Stimulated activated CD4-positive, alpha-beta T cell treated with anti-CD3 and anti-CD28 coated beads, Interleukin-2, amount 100 ng/mL, for 24 hours (primary cell): ENCODE measurements around the gene ESR1.
"Not testable (repeated sequence)": the region's sequence is repeated elsewhere in the genome, so short reads cannot be mapped to it uniquely, and the experiment has no call there.

ENCODE experiments used
- DNase-seq, 2 donors: peaks; one replicate each; pipeline ENCODE4 v3.0.0-alpha.2; 2020

The ESR1 gene

DNA sequence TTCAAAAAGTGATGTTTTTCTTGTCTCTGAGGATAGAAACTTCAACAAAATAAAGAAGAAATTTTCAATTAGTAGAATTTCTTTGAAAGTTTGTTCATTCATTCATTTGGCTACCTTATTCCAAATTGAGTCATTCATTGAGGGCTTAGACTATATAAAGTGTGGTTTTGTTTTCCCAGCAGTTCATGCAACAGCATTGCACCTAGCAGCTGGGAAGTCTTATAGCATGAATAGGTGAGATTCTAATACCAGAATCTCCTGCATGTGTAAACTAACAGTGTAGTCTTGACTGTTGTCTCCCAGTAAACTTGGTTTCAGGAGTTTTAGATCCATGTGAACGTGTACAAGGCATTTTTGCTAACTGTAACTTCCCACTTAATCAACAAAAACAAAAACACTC, 7.1 kb downstream of the ESR1 start:
- DNase-seq, result no peak

DNA sequence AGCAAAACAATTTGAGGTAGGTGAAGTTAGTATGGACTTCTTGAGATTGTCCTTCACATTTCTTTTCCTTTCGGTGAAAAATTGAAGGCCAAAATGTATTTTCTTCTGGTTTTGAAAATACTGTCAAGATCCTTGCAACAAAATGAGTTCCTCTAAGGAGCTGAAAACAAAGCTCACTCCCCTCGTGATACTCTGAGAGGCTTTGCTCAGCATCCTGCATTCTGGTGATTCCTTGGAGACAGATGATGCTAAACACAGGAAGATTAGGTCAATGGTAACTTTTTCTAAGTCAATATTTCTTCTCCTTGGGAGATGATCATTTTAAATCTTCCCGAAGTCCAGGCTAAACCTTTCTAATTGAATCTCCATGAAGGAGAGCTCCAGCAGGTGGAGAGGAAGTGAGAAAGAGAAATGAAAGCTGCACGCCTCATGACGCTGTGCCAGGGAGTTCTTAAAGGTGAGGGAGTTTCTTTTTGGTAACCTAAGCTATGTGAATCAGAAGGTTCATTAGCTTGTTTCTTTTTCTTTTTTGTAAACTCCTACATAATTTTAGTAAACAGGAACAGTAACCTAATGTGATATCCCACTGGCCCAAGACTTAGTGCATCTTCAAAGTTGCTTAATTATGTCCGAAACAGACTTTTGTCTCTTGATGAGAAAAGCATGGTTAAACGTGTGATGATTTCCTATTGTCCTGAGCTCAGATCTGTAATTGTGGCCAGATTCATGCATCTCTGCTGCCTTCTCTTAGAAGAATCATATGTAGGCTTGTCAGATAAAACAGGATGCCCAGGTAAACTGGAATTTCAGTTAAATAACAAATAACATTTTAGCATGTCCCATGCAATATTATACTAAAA, 15.0 kb downstream of the ESR1 start:
- no peak for DNase-seq

DNA sequence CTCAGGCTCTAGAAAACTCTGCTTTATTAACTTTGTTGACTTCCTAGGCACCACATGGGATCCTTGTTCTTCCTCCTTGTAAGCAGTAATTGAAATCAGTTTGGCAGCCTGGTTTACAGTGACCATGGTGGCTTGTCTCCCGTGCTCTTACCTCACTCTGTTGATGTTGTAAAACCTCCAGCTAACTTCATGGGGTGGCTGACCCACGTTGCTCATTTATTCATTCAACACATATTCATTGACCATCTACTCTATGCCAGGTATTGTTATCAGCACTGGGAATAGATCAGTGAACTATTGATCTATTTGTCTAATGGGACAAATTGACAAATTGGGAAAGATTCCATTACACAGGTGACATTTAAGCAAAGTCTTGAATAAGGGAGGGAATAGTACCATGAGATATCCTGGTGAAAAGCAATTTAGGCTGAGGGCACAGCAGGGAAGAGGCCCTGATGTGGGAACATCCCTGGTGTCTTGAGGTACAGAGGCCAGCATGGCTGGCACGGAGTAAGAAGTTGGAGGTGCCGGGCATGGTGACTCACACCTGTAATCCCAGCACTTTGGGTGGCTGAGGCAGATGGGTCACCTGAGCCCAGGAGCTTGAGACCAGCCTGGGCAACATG, 19.1 kb downstream of the ESR1 start:
- no peak for DNase-seq

DNA sequence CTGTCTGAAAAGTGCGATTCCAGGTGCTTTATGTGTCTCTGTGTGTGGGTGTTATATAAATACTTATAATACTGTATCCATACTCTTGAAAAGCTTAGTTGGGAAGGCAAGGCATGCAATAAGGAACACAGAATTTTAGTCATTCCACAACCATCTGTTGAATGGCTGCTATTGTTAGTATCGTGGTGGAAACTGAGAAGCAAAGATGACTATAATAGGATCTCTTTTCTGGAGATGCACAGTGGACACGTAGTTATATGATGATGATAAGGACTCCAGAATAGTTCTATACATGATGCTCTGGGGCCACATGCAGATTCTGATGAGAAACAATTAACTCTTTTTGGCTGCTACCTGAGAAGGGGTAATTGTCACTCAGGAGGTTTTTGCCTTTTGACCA, 25.2 kb downstream of the ESR1 start:
- no peak for DNase-seq

DNA sequence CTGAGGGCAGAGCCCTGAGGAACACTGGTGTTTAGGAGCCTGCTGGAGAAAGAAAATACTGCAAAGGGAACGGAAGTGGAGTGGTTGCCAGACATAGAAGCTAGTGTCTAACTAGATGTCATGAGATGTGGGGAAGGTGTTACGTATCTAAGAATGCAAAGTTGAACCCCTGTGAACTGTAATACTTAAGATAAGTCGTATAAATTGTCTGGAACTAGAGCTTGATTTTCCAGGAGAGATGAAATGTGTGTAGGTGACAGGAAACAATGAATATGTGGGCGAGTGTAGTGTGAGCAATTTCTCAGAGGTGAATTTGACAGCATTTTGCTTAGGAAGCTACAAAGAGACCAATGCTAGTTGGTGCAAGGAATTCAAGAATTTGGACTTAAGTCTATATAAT, 27.9 kb downstream of the ESR1 start:
- DNase-seq, result no peak

DNA sequence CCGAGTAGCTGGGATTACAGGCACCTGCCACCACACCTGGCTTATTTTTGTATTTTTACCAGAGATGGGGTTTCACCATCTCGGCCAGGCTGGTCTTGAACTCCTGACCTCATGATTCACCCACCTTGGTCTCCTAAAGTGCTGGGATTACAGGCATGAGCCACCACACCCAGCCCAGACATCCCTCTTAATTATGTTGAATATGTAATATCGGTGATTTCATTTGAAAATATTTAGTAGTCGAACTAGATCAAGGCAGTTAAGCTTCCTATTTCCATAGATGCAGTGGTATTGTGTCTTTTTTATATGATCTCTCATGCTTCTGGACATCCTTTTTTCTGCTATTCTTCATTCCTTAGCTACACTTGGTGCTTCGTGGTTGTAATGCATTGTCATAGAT, 29.7 kb downstream of the ESR1 start:
- DNase-seq, result no peak

DNA sequence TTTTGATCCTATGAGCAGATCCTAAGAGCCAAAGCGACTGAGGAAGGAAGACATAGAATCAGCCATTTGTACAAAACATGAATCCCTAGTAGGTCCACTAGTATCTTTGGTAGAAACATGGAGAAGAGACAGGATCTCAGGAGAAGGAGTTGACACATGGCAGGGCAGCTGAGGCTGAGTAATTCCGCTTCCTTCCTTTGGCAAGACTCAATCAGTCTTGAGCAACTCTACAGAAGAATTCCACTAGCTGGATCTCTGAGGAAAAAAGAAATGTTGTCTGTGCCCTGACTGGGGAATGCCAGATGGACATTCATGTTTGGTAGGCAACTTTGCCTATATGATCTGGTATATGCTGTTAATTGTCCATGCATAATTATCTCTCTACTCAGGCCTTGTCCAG, 35.3 kb downstream of the ESR1 start:
- no peak for DNase-seq

DNA sequence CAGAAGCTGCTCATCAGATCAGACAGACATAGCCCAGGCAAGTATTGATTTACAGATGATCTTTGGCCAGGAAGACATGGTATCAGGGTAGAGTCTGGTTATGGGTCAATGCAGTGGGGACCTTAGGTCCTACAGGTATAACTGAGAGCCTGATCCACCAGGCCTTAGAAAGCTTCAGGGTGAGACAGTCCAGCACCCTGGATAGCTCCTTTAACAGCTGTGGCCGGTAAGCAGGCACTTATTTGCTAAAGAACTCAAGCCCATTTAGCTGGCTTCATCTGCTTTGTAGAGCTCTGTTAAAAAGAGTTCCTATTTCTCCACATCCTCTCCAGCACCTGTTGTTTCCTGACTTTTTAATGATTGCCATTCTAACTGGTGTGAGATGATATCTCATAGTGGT, 39.6 kb downstream of the ESR1 start:
- DNase-seq, result no peak

DNA sequence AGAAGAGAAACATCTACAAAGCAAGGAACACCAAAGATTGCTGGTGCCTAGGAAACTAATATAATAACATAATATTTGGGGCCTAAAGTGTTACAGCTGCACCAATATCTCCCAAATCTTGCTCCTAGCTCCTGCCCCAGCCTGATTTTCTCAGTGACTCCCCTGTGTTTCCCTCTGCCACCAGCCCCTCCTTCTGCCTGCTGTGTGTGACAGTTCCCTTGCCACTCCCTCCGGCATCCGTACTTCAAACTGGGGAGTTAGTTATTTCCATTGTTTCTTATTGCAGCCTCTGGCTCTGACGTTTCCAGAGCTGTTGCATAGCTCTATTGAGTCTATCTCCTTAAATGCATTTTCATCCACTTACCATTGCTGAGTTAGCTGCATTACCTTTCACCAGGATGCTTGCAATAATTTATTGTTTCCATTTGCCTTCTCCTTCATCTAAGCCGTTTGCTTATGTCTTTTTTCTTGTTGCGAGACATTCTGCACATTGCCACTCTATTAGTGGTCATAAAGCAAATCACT, 43.1 kb downstream of the ESR1 start:
- DNase-seq, result no peak

DNA sequence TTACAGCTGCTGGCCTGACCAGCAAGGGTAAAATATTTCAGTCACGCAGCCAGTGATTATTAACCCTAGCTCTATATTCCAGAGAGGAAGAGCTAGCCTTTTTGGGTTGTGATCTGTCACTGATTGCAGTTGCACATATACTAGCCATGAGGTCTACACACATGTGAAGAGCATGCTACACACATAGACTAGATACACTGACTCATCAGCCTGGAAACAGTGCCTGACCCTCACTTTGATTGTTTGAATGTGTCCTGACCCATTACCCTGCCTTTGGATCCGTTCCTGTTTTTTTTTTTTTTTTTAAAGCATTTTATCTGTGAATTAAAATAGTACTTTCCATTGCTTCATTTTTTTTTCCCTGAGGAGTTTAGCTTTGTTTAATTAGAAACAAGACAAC, 50.8 kb downstream of the ESR1 start:
- no peak for DNase-seq

DNA sequence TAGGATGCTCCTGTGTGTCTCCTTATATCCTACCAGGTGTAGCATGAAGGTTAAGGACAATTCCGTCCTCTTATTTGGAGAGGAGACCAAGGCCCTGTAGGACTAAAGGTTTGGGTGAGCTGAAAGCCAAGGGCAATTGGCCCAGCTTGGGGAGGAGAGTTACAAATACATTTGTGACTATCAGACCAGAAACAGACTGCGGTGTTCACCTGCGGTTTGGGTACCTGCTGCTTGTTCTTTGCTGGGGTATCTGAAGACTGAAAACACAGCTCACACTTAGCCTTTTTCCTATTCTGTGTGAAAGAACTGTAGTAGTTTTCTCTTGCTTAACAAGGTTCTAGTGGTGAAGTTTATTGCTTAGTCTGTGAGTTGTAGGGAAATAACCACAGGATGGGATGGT, 55.0 kb downstream of the ESR1 start:
- DNase-seq, result no peak

DNA sequence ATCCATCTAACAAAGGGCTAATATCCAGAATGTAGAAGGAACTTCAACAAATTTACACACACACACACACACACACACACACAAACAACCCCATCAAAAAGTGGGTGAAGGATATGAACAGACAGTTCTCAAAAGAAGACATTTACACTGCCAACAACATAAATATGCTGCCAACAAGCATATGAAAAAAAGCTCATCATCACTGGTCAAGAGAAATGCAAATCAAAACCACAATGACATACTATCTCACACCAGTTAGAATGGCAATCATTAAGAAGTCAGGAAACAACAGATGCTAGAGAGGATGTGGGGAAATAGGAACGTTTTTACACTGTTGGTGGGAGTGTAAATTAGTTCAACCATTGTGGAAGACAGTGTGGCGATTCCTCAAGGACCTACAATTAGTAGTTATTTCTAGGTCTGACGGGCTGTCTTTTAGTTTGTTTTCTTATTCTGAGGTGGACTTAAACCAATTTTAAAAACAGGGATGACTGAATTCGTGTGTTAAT, 59.9 kb downstream of the ESR1 start:
- DNase-seq, result not testable (repeated sequence)

DNA sequence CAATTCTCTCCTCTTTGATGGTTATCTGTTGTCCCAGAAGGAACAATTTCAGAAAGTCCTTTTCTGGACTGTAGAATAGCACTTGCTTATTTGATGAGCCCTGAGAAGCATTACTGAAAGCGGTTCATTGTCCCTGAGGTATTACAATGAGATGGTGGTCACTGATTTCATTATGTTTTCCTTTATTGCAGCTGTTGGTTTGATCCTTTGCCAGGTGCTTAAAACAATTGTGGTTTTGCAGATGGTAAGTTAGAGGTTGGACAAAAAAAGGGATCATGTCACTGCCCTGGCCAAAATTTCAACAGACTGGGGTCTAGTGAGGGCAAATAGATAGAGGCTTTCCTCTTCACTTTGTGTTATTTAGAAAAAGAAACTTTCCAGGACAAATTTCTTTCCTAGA, 61.9 kb downstream of the ESR1 start:
- DNase-seq, result no peak

DNA sequence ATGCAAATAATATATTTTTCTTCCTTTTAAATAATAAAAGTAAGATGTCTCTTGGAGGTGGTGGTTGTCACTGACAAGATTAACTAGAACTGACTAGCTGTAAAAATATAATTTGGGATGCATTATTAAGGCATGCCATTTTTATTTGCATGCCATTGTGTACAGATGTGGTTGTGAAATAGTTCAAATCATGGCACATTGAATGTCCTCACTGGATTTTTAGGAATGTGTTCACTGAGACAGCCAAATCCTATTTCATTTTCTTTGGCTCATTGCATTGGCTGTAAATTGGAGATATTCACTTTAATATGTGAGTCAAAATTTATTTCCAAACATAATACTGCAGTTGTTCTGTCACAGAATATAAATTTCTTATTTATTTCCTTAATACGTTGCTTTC, 62.3 kb downstream of the ESR1 start:
- DNase-seq, result no peak

DNA sequence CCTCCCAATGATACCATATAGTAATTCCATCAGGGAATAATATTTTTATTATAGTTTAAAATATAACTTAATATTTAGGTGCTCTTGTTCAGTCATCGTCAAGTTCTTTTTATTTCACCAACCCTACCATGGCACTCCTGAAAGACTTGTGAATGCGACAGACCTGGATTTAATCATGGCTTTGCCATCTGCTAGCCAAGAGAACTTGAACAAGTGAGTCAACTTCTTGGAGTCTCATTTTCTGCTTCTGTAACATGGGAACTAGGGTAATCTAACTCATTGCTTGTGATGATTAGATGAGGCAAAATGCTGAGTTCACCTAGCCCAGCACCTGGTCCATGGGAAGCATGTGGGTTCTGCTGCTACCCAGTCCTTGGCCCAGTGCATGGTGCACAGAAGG, 62.9 kb downstream of the ESR1 start:
- no peak for DNase-seq

DNA sequence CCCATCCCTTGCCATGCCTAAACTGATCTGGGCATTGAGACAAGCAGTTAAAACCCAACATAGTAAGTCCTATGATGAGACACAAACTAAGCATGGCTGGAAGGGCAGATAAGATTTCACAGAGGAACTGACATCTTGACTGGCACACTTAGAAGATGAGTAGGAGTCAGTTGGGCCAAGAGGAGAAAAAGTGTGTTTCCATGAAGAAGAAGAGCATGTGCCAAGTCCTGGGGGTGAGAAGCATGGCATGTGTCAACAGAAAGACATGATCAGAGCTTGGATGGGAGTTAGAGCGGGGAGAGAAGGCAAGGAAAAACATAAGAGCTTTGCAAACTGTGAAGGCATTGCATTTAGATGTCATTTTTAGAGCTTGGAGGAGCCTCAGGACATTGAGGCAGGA, 68.0 kb downstream of the ESR1 start:
- DNase-seq, result no peak

DNA sequence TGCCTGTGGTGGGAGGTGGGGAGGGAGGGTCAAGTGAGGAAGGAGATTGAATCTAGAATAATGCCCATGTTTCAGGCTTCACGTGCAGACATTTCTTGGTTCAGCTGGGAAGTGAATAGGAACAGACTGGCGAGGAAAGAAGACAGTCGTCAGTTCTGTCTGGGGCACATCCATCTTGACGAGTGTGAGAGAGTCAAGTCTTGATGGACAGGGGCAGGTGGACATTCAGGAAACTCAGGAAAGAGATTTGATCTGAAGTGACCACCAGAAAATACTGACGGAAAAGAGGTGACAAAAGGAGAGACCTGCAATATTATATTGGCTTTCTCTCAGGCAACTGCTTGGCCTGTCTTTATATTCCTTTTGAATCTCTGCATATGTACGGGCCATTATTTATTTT, 68.6 kb downstream of the ESR1 start:
- DNase-seq, result no peak

DNA sequence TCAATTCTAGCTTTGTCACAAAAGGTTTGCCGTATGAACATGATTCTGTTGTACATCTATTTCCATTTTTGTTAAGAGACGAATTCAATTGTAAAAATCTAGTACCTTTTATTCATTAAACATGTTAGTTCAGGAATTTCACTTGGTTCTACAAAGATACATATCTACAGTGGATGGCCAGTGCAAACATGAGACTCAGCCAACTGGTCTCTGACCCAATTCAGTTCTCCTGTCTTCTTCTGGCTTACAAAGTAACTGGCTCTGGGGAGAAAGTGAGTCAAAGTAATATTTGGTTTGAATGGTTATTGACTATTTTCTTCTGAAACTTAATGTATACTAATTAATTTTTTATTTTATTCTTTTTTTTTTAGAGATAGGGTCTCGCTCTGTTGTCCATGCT, 70.0 kb downstream of the ESR1 start:
- no peak for DNase-seq

DNA sequence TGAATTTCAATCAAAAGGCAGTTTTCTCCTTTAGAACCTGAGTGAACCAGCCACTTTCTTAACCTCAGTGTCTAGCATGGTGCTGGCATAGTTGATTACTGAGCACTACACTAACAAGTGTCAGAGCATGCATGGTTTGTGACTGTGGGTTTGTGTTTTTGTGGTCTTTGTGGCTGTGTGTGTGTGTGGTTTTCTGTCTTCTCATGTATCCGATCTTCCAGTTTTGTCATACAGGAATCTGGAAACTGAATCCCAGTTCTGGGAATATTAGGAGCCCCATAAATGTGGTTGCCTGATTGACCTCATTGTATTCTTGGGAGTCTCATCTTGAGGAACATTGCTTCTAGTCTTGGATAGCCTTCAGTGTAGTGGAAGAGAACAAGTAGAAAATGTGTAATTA, 73.7 kb downstream of the ESR1 start:
- DNase-seq, result no peak

DNA sequence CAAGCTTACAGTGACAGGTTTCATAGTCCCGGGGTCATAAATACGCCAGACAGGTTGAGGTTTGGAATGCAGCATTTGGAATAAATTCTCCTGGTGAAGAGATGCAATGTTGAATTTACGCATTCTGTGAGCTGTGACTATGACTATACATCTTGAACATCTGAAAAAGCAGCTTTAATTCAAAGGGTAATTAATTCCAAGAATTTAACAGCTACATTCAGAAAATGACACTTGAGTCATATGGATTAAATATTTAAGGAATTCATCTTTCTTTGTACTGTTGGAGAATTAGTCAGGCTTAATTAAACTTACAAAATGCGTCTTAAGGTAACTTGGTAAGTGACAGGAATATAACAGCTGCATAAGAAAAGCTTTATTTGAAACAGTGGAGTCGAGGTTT, 74.7 kb downstream of the ESR1 start:
- no peak for DNase-seq

DNA sequence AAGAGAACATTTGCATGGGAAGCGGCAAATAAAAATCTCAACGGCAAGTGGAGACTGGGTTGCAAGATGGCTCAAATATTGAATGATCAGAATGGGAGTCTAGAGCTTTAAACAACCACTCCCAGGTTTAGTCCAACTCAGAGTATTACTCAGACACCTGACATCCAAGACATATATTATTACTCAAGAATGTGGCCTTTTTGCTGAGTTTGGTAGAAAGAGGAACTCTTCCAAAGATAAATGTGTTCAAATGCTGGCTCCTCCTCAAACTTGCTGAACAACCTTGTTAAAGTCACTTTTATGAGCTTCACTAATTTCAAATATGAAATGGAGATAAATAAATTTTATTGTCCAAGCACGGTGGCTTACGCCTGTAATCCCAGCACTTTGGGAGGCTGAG, 77.8 kb downstream of the ESR1 start:
- DNase-seq, result no peak

DNA sequence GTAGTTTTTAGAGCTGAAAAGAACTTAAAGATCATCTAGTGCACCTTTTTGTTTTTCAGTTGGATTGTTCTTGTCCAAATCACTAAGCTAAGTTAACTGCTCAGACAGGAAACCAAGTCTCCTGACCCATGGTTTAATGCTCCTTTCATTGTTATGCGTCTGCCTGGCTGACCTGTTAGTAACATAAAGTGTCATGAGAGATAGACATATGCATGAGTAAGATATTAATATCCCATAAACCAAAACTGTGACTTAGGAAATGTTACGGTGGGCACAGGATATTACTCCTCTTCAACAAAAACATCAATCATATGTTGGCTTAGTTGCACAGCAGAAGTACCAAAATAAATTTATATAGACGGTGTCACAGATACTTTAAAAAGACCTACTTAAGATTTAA, 84.0 kb downstream of the ESR1 start:
- DNase-seq, result no peak

DNA sequence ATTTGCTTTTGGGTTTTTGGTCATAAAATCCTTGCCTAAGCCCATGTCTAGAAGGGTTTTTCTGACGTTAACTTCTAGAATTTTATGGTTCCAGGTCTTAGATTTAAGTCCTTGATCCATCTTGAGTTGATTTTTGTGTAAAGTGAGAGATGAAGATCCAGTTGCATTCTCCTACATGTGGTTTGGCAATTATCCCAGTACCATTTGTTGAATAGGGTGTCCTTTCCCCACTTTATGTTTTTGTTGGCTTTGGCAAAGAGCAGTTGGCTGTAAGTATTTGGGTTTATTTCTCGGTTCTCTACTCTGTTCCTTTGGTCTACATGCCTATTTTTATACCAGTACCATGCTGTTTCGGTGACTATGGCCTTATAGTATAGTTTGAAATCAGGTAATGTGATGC, 86.9 kb downstream of the ESR1 start:
- not testable (repeated sequence) for DNase-seq

DNA sequence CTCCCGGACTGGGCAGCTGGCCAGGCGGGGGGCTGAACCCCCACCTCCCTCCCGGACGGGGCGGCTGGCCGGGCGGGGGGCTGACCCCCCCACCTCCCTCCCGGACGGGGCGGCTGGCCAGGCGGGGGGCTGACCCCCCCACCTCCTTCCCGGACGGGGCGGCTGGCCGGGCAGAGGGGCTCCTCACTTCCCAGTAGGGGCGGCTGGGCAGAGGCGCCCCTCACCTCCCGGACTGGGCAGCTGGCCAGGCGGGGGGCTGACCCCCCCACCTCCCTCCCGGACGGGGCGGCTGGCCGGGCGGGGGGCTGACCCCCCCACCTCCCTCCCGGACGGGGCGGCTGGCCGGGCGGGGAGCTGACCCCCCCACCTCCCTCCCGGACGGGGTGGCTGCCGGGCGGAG, 91.7 kb downstream of the ESR1 start:
- DNase-seq, result not testable (repeated sequence)
